Dedifferentiated amniotic fluid mesenchymal stem cell (primary cell): ENCODE measurements around the gene RPTOR.

Experiments used
- DNase-seq: peaks from one replicate; pipeline ENCODE4 v3.0.0-alpha.2; 2016; ENCODE audit errors: extremely low spot score

Gene RPTOR

GRCh38 chr17:80907281-80907680 is 362.6 kb downstream of the RPTOR start:
- no peak for DNase-seq

- no peak for DNase-seq
Measured at GRCh38 chr17:80908211-80908610, 363.6 kb downstream of the RPTOR start.

- no peak for DNase-seq
Measured at GRCh38 chr17:80908776-80909175, 364.1 kb downstream of the RPTOR start.

- no peak for DNase-seq
Measured at GRCh38 chr17:80909635-80910034, 365.0 kb downstream of the RPTOR start.

GRCh38 chr17:80910043-80910442 is 365.4 kb downstream of the RPTOR start:
- DNase-seq = no peak

- DNase-seq = no peak
Measured at GRCh38 chr17:80912476-80912875, 367.8 kb downstream of the RPTOR start.

- DNase-seq = no peak
Measured at GRCh38 chr17:80913928-80914821, 369.5 kb downstream of the RPTOR start.

GRCh38 chr17:80916246-80916645 is 371.6 kb downstream of the RPTOR start:
- DNase-seq = no peak

- DNase-seq = no peak
Measured at GRCh38 chr17:80917716-80918560, 373.3 kb downstream of the RPTOR start.

GRCh38 chr17:80918731-80919130 is 374.1 kb downstream of the RPTOR start:
- DNase-seq = no peak

GRCh38 chr17:80919331-80920311 is 375.0 kb downstream of the RPTOR start:
- DNase-seq = no peak

- no peak for DNase-seq
Measured at GRCh38 chr17:80920441-80920840, 375.8 kb downstream of the RPTOR start.

- DNase-seq = no peak
Measured at GRCh38 chr17:80921159-80921558, 376.5 kb downstream of the RPTOR start.

GRCh38 chr17:80921741-80922579 is 377.3 kb downstream of the RPTOR start:
- no peak for DNase-seq

- DNase-seq = no peak
Measured at GRCh38 chr17:80922580-80923160, 378.0 kb downstream of the RPTOR start.

GRCh38 chr17:80923211-80924110 is 378.8 kb downstream of the RPTOR start:
- no peak for DNase-seq

- DNase-seq = no peak
Measured at GRCh38 chr17:80924111-80924806, 379.6 kb downstream of the RPTOR start.

GRCh38 chr17:80924807-80925610 is 380.4 kb downstream of the RPTOR start:
- DNase-seq = no peak
